Neural cell (in vitro differentiated cells): ENCODE data around the gene SLCO1A2. TPM values are rescaled to one million over a fixed set of nuclear protein-coding genes. Genes with fewer than 3 reads are reported as not detected.

Source experiments
- H2AFZ ChIP-seq: fragments of 200-600, 300-800 bp; sonication (generic), shearing (Covaris generic); 2 replicates; pipeline ENCODE4 v1.6.0; 2014; ENCODE audit warnings: low read depth, mild to moderate bottlenecking, antibody characterized with exemption, low read length, moderate library complexity
- H3F3A ChIP-seq: fragments of 200-600 bp; shearing (Covaris generic); 2 replicates; pipeline ENCODE4 v1.6.1; 2016; ENCODE audit warnings: mild to moderate bottlenecking, moderate library complexity, mixed read lengths, antibody characterized with exemption, low read length; ENCODE audit not compliant: insufficient read depth, poor library complexity, severe bottlenecking
- H3K27ac ChIP-seq: fragments of 200-600, 300-800 bp; sonication (generic), shearing (Covaris generic); 2 replicates; pipeline ENCODE4 v1.5.1; 2014; ENCODE audit warnings: mild to moderate bottlenecking, low read length, moderate library complexity
- H3K27me3 ChIP-seq: fragments of 300-800, 200-600 bp; sonication (generic), shearing (Covaris generic); 2 replicates; pipeline ENCODE4 v1.6.0; 2014; ENCODE audit warnings: mild to moderate bottlenecking, low read depth, low read length, moderate library complexity; ENCODE audit not compliant: insufficient read depth
- H3K36me3 ChIP-seq: fragments of 300-800, 200-600 bp; sonication (generic), shearing (Covaris generic); 2 replicates; pipeline ENCODE4 v1.5.1; 2014; ENCODE audit warnings: mild to moderate bottlenecking, antibody characterized with exemption, low read length, moderate library complexity; ENCODE audit not compliant: insufficient read depth
- H3K4me2 ChIP-seq: fragments of 300-800, 200-600 bp; sonication (generic), shearing (Covaris generic); 2 replicates; pipeline ENCODE4 v1.6.0; 2014; ENCODE audit warnings: mild to moderate bottlenecking, low read length
- H3K4me3 ChIP-seq: fragments of 300-800, 200-600 bp; sonication (generic), shearing (Covaris generic); 2 replicates; pipeline ENCODE4 v1.5.1; 2014; ENCODE audit warnings: mild to moderate bottlenecking, low read length, moderate library complexity
- H3K79me2 ChIP-seq: fragments of 200-600 bp; shearing (Covaris generic); replicated peaks from 2 replicates; pipeline ENCODE4 v1.6.0; 2014; ENCODE audit warnings: mild to moderate bottlenecking, low read length, moderate library complexity; ENCODE audit not compliant: insufficient read depth
- H3K9ac ChIP-seq: fragments of 300-800, 200-600 bp; sonication (generic), shearing (Covaris generic); 2 replicates; pipeline ENCODE4 v1.6.1; 2016; ENCODE audit warnings: mild to moderate bottlenecking, low read length, mixed read lengths
- H3K9me2 ChIP-seq: fragments of 200-600 bp; shearing (Covaris generic); 2 replicates; pipeline ENCODE4 v1.6.1; 2016; ENCODE audit warnings: mild to moderate bottlenecking, low read length, mixed read lengths; ENCODE audit not compliant: insufficient read depth
- H3K9me3 ChIP-seq: fragments of 200-600, 300-800 bp; sonication (generic), shearing (Covaris generic); 2 replicates; pipeline ENCODE4 v1.6.1; 2016; ENCODE audit warnings: mild to moderate bottlenecking, mixed run types, low read length, moderate library complexity, mixed read lengths
- H4K20me1 ChIP-seq: fragments of 200-600 bp; shearing (Covaris generic); 2 replicates; pipeline ENCODE4 v1.6.1; 2016; ENCODE audit warnings: mild to moderate bottlenecking, mixed run types; ENCODE audit not compliant: insufficient read depth
- CTCF ChIP-seq: fragments of 450-650 bp; IDR thresholded peaks from 2 replicates; pipeline ENCODE4 v1.5.1; 2014; ENCODE audit warnings: antibody characterized with exemption, mild to moderate bottlenecking, moderate library complexity; ENCODE audit not compliant: poor library complexity, severe bottlenecking
- EP300 ChIP-seq: fragments of 450-650 bp; conservative IDR thresholded peaks from 2 replicates; pipeline ENCODE4 v1.6.1; 2014; ENCODE audit warnings: antibody characterized with exemption, mild to moderate bottlenecking, moderate library complexity; ENCODE audit not compliant: poor library complexity, severe bottlenecking
- EZH2 ChIP-seq: fragments of 200-600, 300-800 bp; shearing (Covaris generic), sonication (generic); IDR thresholded peaks from 2 replicates; pipeline ENCODE4 v1.6.1; 2014; ENCODE audit warnings: antibody characterized with exemption, low read length, borderline replicate concordance, mild to moderate bottlenecking; ENCODE audit not compliant: insufficient read depth, poor library complexity, severe bottlenecking
- MXI1 ChIP-seq: fragments of 450-650 bp; conservative IDR thresholded peaks from 2 replicates; pipeline ENCODE4 v1.6.1; 2014; ENCODE audit warnings: antibody characterized with exemption, mild to moderate bottlenecking; ENCODE audit not compliant: poor library complexity, severe bottlenecking
- POLR2AphosphoS5 ChIP-seq: IDR thresholded peaks from 2 replicates; pipeline ENCODE4 v1.6.1; 2012
- RAD21 ChIP-seq: fragments of 450-650 bp; conservative IDR thresholded peaks from 2 replicates; pipeline ENCODE4 v1.6.1; 2014; ENCODE audit warnings: antibody characterized with exemption, mild to moderate bottlenecking, moderate library complexity
- REST ChIP-seq: IDR thresholded peaks from 2 replicates; pipeline ENCODE4 v1.6.1; 2012; ENCODE audit warnings: borderline replicate concordance
- SMC3 ChIP-seq: fragments of 450-650 bp; conservative IDR thresholded peaks from 2 replicates; pipeline ENCODE4 v1.6.1; 2014; ENCODE audit warnings: antibody characterized with exemption, mild to moderate bottlenecking, moderate library complexity; ENCODE audit not compliant: poor library complexity
- TAF1 ChIP-seq: IDR thresholded peaks from 2 replicates; pipeline ENCODE4 v1.6.1; 2012; ENCODE audit warnings: low read depth
- polyA plus RNA-seq: library from polyadenylated mRNA; depleted of rRNA; stranded (reverse); fragments of >200 nt; gene quantifications from 2 replicates; pipeline ENCODE4 v1.2.3, GENCODE V29; 2014

SLCO1A2 gene
- polyA plus RNA-seq, 1 donor from 2014 or later, result not detected

- no peak overlapping the region for H3K27ac ChIP-seq
- no peak overlapping the region for H3K4me3 ChIP-seq
- TF ChIP-seq POLR2AphosphoS5 (no peak), SMC3 (no peak), EP300 (no peak), CTCF (no peak), EZH2 (no peak), MXI1 (no peak), TAF1 (no peak), REST (no peak), RAD21 (no peak)
Measured at GRCh38 chr12:21337453-21337852, 2.7 kb upstream of the SLCO1A2 start.

DNA sequence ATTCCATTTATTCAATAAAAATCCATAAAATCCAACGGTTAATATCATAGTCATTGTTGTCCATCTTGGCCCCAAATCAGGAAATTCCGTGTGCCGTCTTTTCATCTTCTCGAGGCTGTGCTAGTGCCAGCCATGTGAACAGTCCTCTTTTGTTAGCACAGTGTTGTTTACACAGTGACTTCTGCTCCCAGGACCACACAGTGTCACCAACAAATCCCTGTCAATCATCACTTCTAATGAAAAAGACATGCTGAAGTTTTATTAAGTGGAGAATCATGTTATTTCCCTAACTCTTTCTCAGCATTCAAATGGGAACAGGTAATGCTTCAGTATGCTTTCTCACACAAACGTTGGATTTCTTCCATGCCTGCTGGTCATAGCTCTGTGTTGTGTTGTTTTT is 1.9 kb upstream of the SLCO1A2 start:
- no peak overlapping the region for H3K4me3 ChIP-seq
- no peaks in the 10 kb centered on the region for H3K9me2 ChIP-seq
- no peak overlapping the region for H3K4me2 ChIP-seq
- H2AFZ ChIP-seq, result no peak overlapping the region
- no peak overlapping the region for H3K27ac ChIP-seq
- H3F3A ChIP-seq, result no peaks in the 10 kb centered on the region
- no peaks in the 10 kb centered on the region for H3K27me3 ChIP-seq
- H3K36me3 ChIP-seq, result no peaks in the 10 kb centered on the region
- H3K9ac ChIP-seq, result no peak overlapping the region
- H3K9me3 ChIP-seq, result no peaks in the 10 kb centered on the region
- H4K20me1 ChIP-seq, result no peaks in the 10 kb centered on the region
- no peaks in the 10 kb centered on the region for H3K79me2 ChIP-seq
- TF ChIP-seq CTCF (no peak), EZH2 (no peak), SMC3 (no peak), EP300 (no peak), RAD21 (no peak), MXI1 (no peak), REST (no peak), POLR2AphosphoS5 (no peak), TAF1 (no peak)

More at GRCh38 chr12:21337453-21337852, 2.7 kb upstream of the SLCO1A2 start:
- Histone ChIP-seq H3K36me3 (no peaks in the 10 kb centered on the region), H3K9me2 (no peaks in the 10 kb centered on the region), H3K79me2 (no peaks in the 10 kb centered on the region), H3K9me3 (no peaks in the 10 kb centered on the region), H3F3A (no peaks in the 10 kb centered on the region), H2AFZ (no peak overlapping the region), H4K20me1 (no peaks in the 10 kb centered on the region), H3K4me2 (no peak overlapping the region), H3K9ac (no peak overlapping the region), H3K27me3 (no peaks in the 10 kb centered on the region)
